AG04450 (cell line): ENCODE measurements around the gene B3GLCT. TPM values are rescaled to one million over a fixed set of nuclear protein-coding genes. Genes with fewer than 3 reads are reported as not detected.

Experiments used
- CTCF ChIA-PET: fragments of 300-600, 350-600 bp; formaldehyde crosslinking; extraction: SDS; loops from one replicate; lab custom pipeline; 2022; ENCODE audit warnings: antibody characterized with exemption, inconsistent platforms; lab: Charles Lee
- POLR2A ChIA-PET: fragments of 350-600 bp; formaldehyde crosslinking; extraction: SDS; loops from one replicate; lab custom pipeline; 2021; ENCODE audit warnings: antibody characterized with exemption, inconsistent platforms; lab: Yijun Ruan, JAX
- DNase-seq: peaks from one replicate; pipeline ENCODE4 v3.0.0-alpha.2; 2011; ENCODE audit warnings: low read depth, low spot score
- H3K27ac ChIP-seq: one replicate; pipeline ENCODE4 v1.5.1; 2012; ENCODE audit warnings: low read depth, low read length, control low read depth
- H3K27me3 ChIP-seq: one replicate; pipeline ENCODE4 v1.6.0; 2012; ENCODE audit warnings: low read length; ENCODE audit not compliant: control insufficient read depth, insufficient read depth
- H3K4me3 ChIP-seq: 2 replicates; pipeline ENCODE4 v1.5.1; 2011; ENCODE audit warnings: mild to moderate bottlenecking, low read depth, low read length, control low read depth
- H3K9me3 ChIP-seq: 2 replicates; pipeline ENCODE4 v1.5.1; 2012; ENCODE audit warnings: low read length; ENCODE audit not compliant: control insufficient read depth, insufficient read depth
- polyA plus RNA-seq: library from polyadenylated mRNA; depleted of rRNA; stranded (reverse); fragments of >200 nt; gene quantifications from 2 replicates; pipeline ENCODE4 v1.2.3, GENCODE V29; 2011
- TF ChIP-seq, protein P1 (sequence below): IDR thresholded peaks from 2 replicates; pipeline ENCODE4 v1.5.1; 2011; ENCODE audit warnings: low read depth, low read length, control low read depth, inconsistent platforms

The B3GLCT gene
- polyA plus RNA-seq, 1 experiment, result 2.3 TPM

DNA sequence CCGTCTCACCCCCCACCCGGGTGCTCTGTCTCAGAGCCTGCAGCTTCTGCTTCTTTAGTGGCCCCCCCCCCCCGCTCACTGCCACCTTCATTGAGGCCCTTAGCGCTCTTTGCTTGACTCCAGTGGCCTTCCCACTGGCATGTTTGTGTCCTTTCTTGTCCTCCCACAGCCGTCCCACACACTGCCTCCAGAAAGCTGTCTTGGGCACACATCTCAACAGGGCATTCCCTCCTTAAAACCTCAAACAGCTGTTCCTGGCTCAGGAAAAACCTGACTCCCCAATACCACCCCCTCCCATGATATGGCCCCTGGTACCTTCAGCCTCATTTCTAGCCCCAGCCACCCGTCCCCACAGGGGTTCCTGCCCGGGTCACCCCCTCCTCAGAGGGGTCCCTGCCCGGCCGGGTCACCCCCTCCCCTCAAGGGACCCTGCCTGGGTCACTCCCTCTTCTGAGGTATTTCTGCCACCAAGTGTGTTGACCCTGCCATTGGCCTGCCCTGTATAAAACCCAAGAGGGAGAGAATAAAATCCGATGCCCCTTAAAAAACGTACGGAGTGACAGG, 8.9 kb downstream of the B3GLCT start:
- DNase-seq, result no peak
- H3K27me3 ChIP-seq, result no peaks in the 10 kb centered on the region
- no peak overlapping the region for H3K4me3 ChIP-seq
- ChIA-PET POLR2A (no interaction called here), CTCF (interaction anchor here (0.6 to 1.8 kb wide), 5 partner anchors 8 to 223 kb away, joined by 3 to 8 read pairs (median 3); partner anchors contain the start of gene B3GLCT)
- H3K27ac ChIP-seq, result no peak overlapping the region
- TF ChIP-seq, protein P1, sequence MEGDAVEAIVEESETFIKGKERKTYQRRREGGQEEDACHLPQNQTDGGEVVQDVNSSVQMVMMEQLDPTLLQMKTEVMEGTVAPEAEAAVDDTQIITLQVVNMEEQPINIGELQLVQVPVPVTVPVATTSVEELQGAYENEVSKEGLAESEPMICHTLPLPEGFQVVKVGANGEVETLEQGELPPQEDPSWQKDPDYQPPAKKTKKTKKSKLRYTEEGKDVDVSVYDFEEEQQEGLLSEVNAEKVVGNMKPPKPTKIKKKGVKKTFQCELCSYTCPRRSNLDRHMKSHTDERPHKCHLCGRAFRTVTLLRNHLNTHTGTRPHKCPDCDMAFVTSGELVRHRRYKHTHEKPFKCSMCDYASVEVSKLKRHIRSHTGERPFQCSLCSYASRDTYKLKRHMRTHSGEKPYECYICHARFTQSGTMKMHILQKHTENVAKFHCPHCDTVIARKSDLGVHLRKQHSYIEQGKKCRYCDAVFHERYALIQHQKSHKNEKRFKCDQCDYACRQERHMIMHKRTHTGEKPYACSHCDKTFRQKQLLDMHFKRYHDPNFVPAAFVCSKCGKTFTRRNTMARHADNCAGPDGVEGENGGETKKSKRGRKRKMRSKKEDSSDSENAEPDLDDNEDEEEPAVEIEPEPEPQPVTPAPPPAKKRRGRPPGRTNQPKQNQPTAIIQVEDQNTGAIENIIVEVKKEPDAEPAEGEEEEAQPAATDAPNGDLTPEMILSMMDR, result no peak
- H3K9me3 ChIP-seq, result no peaks in the 10 kb centered on the region

DNA sequence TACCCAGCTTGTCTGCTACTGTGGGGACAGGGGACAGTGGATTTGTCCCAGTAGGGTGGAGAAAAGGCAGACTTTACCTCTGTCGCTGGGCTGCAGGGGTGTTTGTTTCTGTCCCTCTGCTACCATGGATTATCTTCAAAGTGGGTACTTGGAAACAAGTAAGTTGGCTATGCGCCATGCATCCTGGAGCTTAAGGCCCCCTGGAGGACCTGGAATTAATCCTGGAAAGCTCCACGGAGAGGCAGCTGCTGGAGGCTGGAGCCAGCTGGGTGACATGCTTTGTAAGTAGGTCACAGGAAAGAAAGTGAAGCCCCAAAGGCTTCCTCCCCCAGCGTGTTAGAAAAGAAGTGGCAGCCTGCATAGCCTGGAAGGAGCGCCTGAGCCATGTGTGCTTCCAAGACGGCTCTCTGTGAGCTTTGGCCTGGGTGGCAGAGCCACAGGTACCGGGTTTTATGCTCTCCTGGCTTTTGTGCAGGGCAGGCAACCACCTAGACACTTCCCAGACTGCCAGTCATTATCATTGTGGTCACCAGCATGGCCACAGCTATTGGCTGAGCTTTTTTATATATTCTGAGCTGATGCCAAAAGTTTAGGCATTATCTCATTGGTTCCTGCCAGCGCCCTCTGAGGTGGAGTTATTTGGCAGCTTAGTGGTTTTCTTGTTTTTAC, 9.5 kb downstream of the B3GLCT start:
- H3K27ac ChIP-seq, result no peak overlapping the region
- CTCF ChIA-PET, result interaction anchor here (0.6 to 1.8 kb wide), 6 partner anchors 8 to 223 kb away, joined by 3 to 8 read pairs (median 3); partner anchors contain the start of gene B3GLCT
- no peak overlapping the region for H3K4me3 ChIP-seq
- POLR2A ChIA-PET, result no interaction called here
- TF ChIP-seq, protein P1, result no peak
- H3K9me3 ChIP-seq, result no peaks in the 10 kb centered on the region
- no peak for DNase-seq
- no peaks in the 10 kb centered on the region for H3K27me3 ChIP-seq

- DNase-seq, result no peak
- no peaks in the 10 kb centered on the region for H3K9me3 ChIP-seq
- no peaks in the 10 kb centered on the region for H3K27me3 ChIP-seq
- H3K27ac ChIP-seq, result no peak overlapping the region
- POLR2A ChIA-PET, result no interaction called here
- H3K4me3 ChIP-seq, result no peak overlapping the region
- CTCF ChIA-PET, result interaction anchor here (1.0 to 1.8 kb wide), 2 partner anchors 9 to 26 kb away, joined by 3 to 8 read pairs; no protein-coding TSS in a partner anchor
- TF ChIP-seq, protein P1, result no peak
Measured at GRCh38 chr13:31209841-31210210, 10.1 kb downstream of the B3GLCT start.

GRCh38 chr13:31213651-31214289, 14.0 kb downstream of the B3GLCT start:
- Histone ChIP-seq H3K27me3 (no peaks in the 10 kb centered on the region), H3K4me3 (no peak overlapping the region), H3K9me3 (no peaks in the 10 kb centered on the region), H3K27ac (no peak overlapping the region)
- CTCF ChIA-PET, result interaction anchor here (0.5 to 1.5 kb wide), 3 partner anchors 23 to 218 kb away, joined by 3 to 4 read pairs (median 3); no protein-coding TSS in a partner anchor
- POLR2A ChIA-PET, result no interaction called here
- DNase-seq, result no peak
- TF ChIP-seq, protein P1, result no peak
